Ascending aorta (tissue), 2 donors: ENCODE data around the gene SMG6. TPM values are rescaled to one million over a fixed set of nuclear protein-coding genes. Genes with fewer than 3 reads are reported as not detected.

Source experiments
- DNase-seq, 2 donors: peaks; one replicate each; pipeline ENCODE4 v3.0.0-alpha.2; 2019; ENCODE audit warnings: low spot score in 2 of 2
- H3K27ac ChIP-seq, 2 donors: fragments of 200-600 bp; sonication (generic); one replicate each; pipeline ENCODE4 v1.5.1; 2016 to 2017; ENCODE audit warnings: mild to moderate bottlenecking in 1 of 2
- H3K27me3 ChIP-seq: fragments of 200-600 bp; sonication (generic); one replicate; pipeline ENCODE4 v1.5.1; 2017
- H3K36me3 ChIP-seq, 2 donors: fragments of 200-600 bp; sonication (generic); one replicate each; pipeline ENCODE4 v1.5.1; 2016
- H3K4me1 ChIP-seq, 2 donors: fragments of 200-600 bp; sonication (generic); one replicate each; pipeline ENCODE4 v1.5.1; 2016 to 2017; ENCODE audit warnings: mild to moderate bottlenecking in 1 of 2
- H3K4me3 ChIP-seq, 2 donors: fragments of 200-600 bp; sonication (generic); one replicate each; pipeline ENCODE4 v1.5.1; 2016 to 2017; ENCODE audit warnings: mild to moderate bottlenecking in 1 of 2
- H3K9me3 ChIP-seq, 2 donors: fragments of 200-600 bp; sonication (generic); one replicate each; pipeline ENCODE4 v1.5.1; 2016
- intact Hi-C: fragments of 100-400 bp; cut with DNase I; formaldehyde crosslinking; loops from one replicate; pipeline ENCODE4 v1.15.1; 2023
- total RNA-seq: library from RNA; depleted of rRNA; stranded (reverse); fragments of >200 nt; gene quantifications from one replicate; pipeline ENCODE4 v1.1.0, GENCODE V29; 2016
- TF ChIP-seq, protein P1 (sequence below), 3 experiments: fragments of 200-600 bp in 2 of 3; fragments of 450-650 bp in 1 of 3; sonication (generic) in 2 of 3; IDR thresholded peaks; one replicate each; pipeline ENCODE4 v1.5.1; 2016 to 2019; ENCODE audit warnings: antibody characterized with exemption in 3 of 3, mild to moderate bottlenecking in 1 of 3, moderate library complexity in 1 of 3

SMG6 gene
- total RNA-seq, 1 donor from 2014 or later: 50.8 TPM

DNA sequence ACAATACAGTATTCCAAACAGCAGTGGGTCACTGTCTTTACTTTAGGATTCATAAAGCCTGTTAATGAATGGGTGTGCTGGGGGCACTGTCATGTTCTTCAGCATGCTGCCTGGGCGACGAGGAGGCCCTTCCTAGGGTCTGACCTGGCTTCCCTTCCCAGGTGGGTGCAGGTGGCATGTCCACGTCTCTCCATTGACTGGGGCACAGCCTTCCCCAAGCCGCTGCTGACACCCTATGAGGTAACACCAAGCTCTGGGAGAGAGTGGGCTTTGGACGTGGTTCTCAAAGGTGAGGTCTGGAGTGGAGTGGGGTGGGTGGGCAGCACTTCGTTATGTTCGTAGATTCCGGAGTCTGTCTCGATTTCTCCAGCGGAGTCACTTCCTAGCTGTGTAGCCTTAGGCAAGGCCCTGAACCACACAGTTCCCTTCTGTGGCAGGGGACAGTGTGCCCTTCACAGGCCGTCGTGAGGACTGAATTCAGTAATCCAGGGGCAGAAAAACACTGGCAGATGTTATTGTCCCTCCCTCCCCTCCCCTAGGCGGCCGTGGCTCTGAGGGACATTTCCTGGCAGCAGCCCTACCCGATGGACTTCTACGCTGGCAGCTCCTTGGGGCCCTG, 262.5 kb downstream of the SMG6 start:
- no peak for DNase-seq
- TF ChIP-seq, protein P1, sequence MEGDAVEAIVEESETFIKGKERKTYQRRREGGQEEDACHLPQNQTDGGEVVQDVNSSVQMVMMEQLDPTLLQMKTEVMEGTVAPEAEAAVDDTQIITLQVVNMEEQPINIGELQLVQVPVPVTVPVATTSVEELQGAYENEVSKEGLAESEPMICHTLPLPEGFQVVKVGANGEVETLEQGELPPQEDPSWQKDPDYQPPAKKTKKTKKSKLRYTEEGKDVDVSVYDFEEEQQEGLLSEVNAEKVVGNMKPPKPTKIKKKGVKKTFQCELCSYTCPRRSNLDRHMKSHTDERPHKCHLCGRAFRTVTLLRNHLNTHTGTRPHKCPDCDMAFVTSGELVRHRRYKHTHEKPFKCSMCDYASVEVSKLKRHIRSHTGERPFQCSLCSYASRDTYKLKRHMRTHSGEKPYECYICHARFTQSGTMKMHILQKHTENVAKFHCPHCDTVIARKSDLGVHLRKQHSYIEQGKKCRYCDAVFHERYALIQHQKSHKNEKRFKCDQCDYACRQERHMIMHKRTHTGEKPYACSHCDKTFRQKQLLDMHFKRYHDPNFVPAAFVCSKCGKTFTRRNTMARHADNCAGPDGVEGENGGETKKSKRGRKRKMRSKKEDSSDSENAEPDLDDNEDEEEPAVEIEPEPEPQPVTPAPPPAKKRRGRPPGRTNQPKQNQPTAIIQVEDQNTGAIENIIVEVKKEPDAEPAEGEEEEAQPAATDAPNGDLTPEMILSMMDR (IDR thresholded peaks at IDR 0.05): peak in 1 of 3 experiments; percentile 4
- intact Hi-C loops: loop anchor here (1.0 to 10.0 kb wide), 3 partner anchors 133 to 476 kb away; partner anchors contain the start of gene PITPNA
- peak overlapping the region; percentile 74 to 76 for H3K4me3 ChIP-seq
- H3K9me3 ChIP-seq: no peaks in the 10 kb centered on the region
- H3K4me1 ChIP-seq: peaks cover 4 to 17% of the 10 kb centered on the region in 2 donors
- peak overlapping the region; percentile 55 to 90 for H3K27ac ChIP-seq
- H3K36me3 ChIP-seq: peaks cover 18 to 21% of the 10 kb centered on the region in 2 donors
- H3K27me3 ChIP-seq: no peaks in the 10 kb centered on the region

DNA sequence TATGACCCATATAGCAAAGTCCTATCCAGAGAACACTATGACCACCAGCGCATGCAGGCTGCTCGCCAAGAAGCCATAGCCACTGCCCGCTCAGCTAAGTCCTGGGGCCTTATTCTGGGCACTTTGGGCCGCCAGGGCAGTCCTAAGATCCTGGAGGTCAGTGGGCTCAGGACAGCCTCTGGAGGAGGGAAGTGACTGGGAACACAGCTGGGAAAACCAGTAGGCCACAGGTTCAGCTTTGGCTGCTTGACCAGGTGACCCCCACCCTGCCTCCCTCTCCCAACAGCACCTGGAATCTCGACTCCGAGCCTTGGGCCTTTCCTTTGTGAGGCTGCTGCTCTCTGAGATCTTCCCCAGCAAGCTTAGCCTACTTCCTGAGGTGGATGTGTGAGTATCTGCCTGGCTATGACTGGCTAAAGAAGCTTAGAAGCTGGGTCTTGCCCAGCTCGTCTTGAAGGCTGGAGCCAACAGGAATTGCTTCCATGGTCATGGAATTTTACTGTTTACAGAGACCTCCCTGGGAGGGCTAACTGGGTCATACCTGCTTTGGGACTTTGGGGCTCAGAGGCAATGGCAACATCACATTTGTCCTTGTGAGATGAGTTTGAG, 263.3 kb downstream of the SMG6 start:
- Histone ChIP-seq H3K27me3 (no peaks in the 10 kb centered on the region), H3K27ac (no peak overlapping the region)
- intact Hi-C loops: loop anchor here (5.0 to 10.0 kb wide), 2 partner anchors 323 to 476 kb away; partner anchors contain the start of gene PITPNA

DNA sequence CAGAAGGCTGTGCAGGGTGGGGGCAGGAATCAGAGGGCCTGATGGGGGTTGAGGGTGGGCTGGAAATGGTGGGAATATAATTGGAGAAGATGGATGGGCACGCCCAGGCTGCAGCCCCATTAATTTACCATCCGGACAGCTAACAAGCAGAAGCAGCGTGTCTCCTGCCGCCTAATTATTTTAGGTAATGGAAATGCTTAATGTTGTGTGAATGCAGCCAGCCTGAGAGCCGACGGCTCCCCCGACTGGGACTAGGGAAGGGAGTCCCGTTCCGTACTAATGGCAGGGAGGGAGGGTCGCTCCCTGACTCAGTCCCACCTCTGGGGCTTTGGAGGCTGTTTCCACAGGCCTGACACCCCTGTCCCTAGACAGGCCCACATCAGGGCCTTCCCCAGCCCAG, 266.4 kb downstream of the SMG6 start:
- H3K9me3 ChIP-seq: no peaks in the 10 kb centered on the region
- H3K4me1 ChIP-seq: peaks cover 0 to 6% of the 10 kb centered on the region in 2 donors
- TF ChIP-seq, protein P1 (IDR thresholded peaks at IDR 0.05): no peak
- peaks cover 28 to 35% of the 10 kb centered on the region in 2 donors for H3K36me3 ChIP-seq
- H3K4me3 ChIP-seq: no peak overlapping the region
- no peak overlapping the region for H3K27ac ChIP-seq
- H3K27me3 ChIP-seq: no peaks in the 10 kb centered on the region
- intact Hi-C loops: no loop called here
- DNase-seq: no peak

More for the DNA sequence above, 263.3 kb downstream of the SMG6 start:
- Histone ChIP-seq H3K4me1 (peaks cover 4 to 17% of the 10 kb centered on the region in 2 donors), H3K9me3 (no peaks in the 10 kb centered on the region), H3K36me3 (peaks cover 25 to 28% of the 10 kb centered on the region in 2 donors), H3K4me3 (no peak overlapping the region)
- TF ChIP-seq, protein P1 (IDR thresholded peaks at IDR 0.05): no peak
- DNase-seq: no peak

DNA sequence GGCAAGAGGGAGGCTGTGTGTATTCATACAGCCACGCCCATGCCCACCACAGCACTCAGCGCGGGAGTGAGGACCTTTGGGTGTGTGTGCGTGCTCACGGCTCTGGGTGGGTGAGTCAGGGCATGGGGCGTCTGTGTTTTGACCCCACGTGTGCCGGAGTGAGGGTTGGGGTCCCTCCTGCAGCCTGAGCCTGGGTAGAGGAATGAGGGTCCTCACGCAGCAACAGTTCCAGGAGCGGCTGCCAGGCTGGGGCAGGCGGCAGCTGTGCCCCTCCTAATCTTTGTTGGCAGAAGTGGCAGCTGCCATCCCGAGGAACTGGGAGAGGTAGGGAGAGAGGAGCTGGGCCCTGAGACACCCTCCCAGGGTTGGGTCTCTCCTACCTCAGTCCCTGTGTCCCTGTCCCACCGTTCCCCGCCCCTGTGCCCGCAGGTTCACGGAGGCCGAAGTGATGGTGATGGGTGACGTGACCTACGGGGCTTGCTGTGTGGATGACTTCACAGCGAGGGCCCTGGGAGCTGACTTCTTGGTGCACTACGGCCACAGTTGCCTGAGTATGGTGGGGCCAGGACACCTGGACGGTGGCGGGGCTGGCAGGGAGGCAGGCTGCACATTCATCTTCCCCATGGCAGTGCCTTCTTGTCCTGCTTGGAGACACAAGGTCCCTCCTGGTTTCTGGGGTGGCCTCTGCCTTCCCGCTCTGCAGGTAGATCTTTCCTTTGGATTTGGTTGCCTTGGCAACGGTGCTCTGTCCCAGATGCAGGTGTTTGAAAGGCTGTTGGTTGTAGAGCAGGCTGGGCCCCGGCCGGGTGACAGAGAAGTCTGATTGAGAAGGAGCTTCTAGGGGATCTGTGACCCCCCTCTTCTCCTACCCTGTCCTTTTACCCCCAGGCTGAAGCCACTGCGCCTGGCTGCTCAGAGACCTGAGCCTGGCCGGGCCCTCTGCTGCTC, 267.8 kb downstream of the SMG6 start:
- H3K4me3 ChIP-seq: no peak overlapping the region
- H3K27ac ChIP-seq: no peak overlapping the region
- H3K9me3 ChIP-seq: no peaks in the 10 kb centered on the region
- H3K27me3 ChIP-seq: no peaks in the 10 kb centered on the region
- peaks cover 28 to 35% of the 10 kb centered on the region in 2 donors for H3K36me3 ChIP-seq
- intact Hi-C loops: no loop called here
- no peak for DNase-seq
- peaks cover 5 to 10% of the 10 kb centered on the region in 2 donors for H3K4me1 ChIP-seq
- TF ChIP-seq, protein P1 (IDR thresholded peaks at IDR 0.05): no peak

DNA sequence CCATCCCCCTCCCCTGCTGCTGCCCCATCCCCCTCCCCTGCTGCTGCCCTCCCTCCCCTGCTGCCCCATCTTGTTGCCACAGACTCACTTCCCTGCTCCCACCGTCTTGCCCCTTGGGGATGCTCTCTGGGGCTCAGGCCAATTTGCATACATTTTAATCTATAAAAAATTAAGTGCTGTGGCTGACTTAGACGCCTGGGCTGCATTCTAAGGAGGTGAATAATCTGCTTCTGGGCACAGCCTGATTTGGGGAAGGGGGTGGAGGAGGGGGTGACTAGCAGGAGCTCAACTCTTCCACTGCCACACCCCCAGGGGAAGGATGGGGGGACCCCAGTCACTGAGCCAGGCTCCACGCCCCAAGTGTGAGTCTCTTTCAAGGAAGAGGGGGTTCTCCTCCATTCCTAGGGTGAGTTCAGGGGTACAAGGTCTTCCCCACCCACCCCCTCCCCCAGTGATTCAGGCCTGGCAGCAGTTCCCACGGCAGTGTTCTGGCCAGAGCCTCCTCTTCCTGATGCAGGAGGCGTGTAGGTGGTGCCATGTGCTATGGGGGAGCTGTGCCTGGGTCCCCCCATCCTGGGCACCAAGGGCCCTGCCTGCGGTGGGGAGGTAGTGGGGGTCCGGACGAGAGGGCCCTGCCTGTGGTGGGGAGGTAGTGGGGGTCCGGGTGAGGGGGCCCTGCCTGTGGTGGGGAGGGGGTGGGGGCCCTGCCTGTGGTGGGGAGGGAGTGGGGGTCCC, 268.6 kb downstream of the SMG6 start:
- TF ChIP-seq, protein P1 (IDR thresholded peaks at IDR 0.05): no peak
- H3K4me1 ChIP-seq: peaks cover 7 to 13% of the 10 kb centered on the region in 2 donors
- intact Hi-C loops: no loop called here
- DNase-seq: no peak
- H3K4me3 ChIP-seq: no peak overlapping the region
- peaks cover 23 to 35% of the 10 kb centered on the region in 2 donors for H3K36me3 ChIP-seq
- H3K27ac ChIP-seq: no peak overlapping the region
- no peaks in the 10 kb centered on the region for H3K9me3 ChIP-seq
- H3K27me3 ChIP-seq: no peaks in the 10 kb centered on the region
